CD4-positive, alpha-beta T cell treated with Interferon alpha-2 for 1 hour (primary cell): ENCODE measurements around the gene BATF.
A peak's percentile ranks its signal among the peaks of the same experiment; 100 is the strongest.

ENCODE experiments used
- DNase-seq, 2 donors: peaks; one replicate each; pipeline ENCODE4 v3.0.0-alpha.2; 2020 to 2022

The BATF gene

DNA sequence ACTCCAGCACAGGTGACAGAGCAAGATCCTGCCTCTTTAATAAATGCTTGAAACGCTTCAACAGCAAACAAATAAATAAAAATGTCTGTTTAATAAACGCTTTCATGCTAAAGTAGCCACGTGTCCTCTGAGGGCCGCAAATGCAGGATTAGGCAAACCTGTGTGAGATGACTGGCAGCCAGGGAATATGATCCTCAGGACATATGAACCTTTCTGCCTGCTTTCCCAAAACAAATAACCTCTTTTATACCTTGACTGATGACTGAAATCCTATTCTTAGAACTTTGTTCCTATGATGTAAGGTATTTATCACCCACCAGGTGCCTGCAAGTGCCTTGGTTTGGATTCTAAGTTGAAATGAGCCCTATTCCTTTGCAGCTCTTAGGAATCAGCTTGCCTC lies 41.7 kb downstream of the BATF start:
- no peak for DNase-seq

DNA sequence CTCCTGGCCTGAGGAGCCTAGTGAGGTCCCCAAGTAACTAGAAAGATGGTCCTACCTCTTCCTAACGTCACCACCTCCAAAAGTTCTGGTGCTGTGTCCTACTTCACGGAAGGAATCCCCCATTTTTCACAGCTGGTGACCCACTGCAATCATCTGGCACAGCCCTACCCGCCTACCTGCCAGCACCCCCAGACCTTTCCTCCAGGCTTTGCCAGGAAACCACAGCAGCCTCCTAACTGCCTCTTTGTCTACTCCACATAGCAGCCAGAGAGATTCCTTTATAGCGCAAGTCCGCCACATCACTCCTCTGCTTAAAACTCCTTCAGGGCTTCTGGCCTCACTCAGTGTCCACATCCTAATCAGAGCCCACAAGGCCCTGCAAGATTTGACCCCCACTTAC lies 42.8 kb downstream of the BATF start:
- no peak for DNase-seq

DNA sequence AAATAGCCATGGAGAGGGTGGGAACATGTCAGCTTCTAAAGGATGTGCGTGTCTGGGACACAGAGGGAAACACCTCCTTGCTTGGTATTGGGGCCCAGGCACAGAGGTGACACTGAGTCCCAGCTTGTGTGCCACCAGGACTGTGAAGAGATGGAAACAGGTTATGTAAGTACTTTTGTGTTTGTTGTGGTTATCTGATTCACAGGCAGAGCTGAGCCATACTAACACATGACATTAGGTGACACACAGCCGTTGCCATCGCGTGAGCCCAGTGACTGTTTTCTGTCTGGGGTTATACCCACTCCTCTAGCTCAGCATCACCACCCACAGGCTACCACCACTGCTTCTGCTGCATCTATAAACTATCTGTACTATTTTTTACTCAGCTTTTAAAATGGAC lies 44.1 kb downstream of the BATF start:
- DNase-seq, result peak; percentile 50 to 60

DNA sequence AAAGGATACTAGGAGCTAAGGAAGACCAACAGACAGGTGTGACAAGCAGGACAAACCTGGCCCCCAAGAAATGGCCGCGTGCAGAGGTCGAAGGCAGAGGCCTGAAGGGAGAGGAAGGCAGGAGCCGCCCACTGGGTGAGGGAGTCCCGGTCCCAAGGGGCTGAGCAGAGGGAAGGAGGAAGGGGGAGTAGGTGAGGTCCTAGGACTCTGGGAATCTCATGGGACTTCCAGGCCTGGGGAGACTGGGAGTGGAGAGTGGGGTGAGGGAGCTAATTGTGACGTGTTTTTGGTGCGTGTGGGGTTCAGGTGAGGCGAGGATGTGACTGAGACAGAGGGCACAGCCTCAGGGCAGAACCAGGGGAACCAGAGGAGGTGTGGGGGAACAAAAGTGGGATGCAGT lies 44.5 kb downstream of the BATF start:
- no peak for DNase-seq

DNA sequence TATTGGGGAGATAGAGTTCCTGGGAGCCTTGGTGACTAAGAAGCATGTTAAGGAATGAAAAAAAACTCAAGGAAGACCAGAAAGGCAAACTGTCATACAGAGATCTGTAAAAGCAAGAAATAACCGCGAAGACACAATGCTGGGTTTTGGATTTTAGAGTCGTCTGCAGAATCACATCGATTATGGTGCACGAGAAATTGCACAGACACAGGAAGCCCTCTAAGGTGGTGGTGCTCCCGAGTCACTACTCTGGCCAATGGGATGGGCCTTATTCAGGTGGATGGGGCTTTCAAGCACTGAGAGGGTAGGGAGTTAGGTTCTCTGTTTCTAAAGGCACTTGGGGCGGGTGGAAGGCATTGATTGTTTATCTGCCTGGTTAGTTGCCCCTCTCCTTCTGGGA lies 45.9 kb downstream of the BATF start:
- no peak for DNase-seq

DNA sequence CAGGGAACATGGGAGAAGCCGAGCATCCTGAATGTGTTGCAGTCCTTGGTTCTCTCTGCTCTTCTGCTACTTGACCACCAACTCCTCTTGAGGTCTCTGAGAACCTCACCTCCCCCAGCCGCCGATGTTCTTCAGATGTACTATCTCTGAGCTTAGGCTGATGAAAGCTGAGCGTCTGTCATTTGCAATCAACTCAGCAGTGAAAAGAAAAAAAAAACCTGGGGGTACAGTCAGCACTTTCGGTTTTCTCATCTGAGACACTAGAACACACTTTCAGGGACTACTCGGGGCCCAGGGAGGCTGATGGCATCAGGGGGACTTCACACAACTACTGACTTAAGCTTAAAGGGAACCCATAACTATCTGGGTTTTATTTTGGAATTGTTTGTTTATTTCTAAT lies 46.5 kb downstream of the BATF start:
- no peak for DNase-seq

DNA sequence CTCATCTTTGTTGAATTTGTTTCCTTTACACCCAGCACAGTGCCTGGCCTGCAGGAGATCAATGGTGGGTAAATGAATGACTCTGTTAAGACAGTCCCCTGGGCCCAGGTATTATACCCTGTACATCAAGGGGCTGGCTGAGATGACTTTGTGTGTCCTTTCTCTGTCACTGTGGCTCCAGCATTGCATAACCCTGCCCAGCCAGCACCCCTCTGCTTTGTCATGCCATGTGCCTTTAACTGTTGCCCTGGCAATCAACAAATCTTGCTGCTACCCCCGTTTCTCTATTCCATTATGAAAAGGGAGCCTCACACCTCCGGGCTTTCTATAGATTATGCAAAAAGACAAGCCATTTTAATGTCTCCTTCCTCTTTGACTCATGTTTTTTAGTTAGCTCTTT lies 48.5 kb downstream of the BATF start:
- DNase-seq, result peak in 1 of 2 donors; percentile 18

DNA sequence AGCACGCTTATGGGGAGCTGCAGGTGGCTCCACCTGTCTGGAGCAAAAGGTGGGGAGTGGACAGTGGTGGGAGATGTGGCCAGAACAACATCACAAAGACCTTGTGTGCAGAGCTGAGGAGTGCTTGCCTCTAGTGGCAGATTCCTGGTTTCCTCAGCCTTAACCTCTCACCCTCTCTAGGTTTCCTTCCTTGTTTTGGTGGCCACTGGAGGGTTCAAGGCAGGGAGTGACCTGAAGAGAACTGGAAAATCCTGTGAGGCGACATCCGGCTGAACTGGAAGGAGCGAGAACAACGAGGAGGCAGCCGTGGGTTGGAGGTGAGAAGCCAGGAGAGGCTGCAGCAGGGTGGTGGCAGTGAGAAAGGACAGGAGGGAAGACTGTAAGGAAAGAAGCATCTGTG lies 49.8 kb downstream of the BATF start:
- no peak for DNase-seq

DNA sequence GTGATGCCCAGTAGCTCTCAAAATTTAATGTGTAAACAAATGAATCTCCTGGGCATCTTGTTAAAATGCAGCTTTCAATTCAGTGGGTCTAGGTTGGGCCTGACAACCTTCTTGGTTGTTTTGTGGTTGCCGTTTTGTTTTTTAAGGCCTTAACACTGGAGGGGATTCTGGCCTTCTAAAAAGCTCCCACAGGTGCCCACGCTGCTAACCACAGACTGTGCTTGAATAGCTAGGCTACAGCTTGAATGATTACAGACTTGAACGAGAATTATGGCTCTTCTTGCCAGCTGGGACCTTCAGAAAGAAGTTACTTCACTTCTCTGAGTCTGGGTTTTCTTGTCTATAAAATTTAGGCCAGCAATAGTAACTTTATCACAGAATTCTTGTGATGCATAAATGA lies 54.8 kb downstream of the BATF start:
- DNase-seq, result no peak

DNA sequence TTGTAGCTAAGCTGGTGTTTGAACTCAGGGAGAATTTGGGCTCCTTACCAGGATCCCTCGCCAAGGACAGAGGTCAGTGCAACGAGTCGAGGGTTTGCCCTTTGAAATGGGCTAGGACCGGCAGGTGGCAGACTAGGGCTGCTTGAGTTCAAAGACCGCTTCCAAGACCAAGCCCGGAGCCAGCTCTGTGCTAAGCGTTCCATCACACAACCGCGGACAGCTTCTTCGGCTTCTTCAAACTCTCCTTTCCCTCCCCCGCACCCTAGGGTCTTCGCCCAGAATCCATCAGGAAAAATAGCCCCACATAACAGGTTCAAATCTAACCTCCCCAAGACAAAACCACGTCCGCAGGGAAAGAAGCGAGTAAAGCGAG lies 55.4 kb downstream of the BATF start:
- peak; percentile 73 to 77 for DNase-seq

DNA sequence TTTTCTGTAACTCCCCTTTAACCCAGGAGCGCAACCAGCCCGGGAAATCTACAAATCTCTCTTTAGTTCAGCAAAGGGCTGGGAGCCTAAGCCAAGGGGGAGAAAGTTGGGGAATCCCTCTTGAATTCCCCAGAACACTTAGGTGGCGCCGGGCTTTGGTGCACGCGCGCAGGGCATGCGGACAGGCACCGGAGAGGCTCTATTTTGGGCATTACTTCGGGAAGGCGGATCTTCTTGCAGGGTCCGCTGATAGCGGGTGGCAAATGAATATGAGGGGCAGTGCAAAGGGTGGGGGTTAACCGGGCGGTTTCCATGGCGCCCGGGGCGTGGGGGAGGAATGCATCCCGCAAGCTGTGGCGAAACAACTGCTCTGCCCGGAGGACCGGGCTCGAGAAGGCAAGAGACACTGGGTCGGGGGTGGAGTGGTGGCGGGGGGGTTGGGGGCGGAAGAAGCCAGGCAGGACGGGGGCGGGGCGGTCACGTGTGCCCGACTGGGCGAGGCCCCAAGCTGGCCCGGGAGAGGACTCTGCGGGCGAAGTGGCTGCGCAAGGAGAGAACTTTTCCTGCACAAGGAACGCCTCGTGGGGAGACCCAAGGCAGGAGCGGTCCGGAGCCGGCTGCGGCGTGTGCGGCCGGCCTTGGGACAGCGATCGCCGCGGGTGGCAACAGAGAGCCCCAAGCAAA lies 56.0 kb downstream of the BATF start, which contains the start of gene FLVCR2:
TSS of gene FLVCR2 (plus strand) at position 519 of the 684 bp plus-strand sequence. CDS start 353 bp downstream, outside the sequence.
- peak; percentile 52 to 64 for DNase-seq

DNA sequence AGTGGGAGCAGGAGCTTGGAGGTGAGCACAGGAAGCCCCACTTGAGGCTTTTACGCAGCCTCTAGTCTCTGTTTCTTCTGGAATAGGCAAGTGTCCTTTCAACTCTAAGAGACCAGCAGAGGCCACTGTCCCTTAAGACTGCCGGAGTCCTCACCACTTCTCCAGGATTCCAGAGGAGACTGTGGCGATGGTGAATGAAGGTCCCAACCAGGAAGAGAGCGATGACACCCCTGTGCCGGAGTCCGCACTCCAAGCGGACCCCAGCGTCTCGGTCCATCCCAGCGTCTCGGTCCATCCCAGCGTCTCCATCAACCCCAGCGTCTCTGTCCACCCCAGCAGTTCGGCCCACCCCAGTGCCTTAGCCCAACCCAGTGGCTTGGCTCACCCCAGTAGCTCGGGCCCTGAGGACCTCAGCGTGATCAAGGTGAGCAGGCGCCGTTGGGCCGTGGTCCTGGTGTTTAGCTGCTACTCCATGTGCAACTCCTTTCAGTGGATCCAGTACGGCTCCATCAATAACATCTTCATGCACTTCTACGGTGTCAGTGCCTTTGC lies 56.6 kb downstream of the BATF start:
- no peak for DNase-seq

DNA sequence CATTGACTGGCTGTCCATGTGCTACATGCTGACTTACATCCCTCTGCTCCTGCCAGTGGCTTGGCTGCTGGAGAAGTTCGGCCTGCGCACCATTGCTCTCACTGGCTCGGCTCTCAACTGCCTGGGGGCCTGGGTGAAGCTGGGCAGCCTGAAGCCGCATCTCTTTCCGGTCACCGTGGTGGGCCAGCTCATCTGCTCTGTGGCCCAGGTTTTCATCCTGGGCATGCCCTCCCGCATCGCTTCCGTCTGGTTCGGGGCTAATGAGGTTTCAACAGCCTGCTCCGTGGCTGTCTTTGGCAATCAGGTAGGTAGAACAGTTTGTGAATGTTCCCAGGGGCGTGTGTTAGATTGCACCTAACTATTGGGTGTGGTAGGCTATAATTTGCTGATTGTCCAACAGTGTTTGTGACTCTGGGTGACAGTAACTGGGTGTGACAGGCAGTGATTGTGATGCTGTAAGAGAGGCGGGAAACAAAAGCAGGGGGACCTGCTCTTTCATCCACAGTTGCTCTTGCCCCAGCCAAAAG lies 57.1 kb downstream of the BATF start:
- no peak for DNase-seq

DNA sequence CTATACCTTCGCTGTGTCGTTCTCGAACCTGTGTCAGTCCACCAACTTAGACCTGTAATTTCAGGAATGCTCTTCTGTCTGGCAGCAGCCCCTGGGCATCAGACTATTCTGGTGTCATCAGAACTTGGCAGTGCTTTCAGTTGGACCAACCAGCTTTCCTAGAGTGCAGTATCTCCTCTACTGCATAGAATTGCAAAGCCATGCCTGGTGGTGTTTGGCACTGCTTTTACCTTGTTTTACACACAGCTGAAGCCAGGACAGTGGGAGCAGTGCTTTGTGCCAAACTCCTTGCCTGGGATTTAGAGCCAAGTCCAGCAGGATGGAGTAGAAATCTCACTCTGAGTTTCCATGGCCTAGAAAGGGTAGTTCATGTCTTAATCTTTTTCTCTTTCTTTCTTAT lies 57.6 kb downstream of the BATF start:
- DNase-seq, result no peak

DNA sequence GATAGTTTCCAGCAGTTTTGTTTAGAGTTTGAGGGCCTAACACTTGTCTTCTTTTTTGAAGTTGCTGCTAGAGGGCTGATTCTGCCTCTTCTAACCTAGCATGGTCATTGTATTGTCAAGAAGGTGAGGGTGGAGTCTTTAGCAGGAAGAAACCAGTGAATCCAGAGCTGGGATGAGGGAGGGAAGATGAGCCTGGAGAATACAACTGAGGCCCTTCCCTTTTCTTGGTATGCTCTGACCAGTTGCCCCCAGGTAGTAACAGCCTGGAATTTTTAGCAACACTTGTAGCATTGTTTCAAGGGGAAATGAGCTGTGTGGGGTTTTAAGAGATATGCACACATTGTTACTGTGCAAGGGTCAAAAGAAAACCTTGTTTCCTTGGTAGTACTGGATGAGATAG lies 65.1 kb downstream of the BATF start:
- no peak for DNase-seq

DNA sequence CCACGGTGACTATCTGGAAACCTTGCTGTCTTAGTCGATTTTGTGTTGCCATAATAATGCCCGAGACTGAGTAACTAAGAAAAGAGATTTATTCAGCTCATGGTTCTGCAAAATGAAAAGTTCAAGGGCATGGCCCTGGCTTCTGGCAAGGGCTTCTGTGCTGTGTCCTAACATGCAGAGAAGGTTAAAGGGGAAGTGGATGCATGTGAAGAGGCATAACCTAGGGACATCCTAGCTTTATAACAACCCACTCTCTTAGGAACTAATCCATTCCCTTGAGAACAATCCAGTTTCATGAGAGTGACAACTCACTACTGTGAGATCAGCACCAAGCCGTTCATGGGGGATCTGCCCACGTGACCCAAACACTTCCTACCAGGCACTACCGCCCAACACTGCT lies 67.7 kb downstream of the BATF start:
- DNase-seq, result no peak

DNA sequence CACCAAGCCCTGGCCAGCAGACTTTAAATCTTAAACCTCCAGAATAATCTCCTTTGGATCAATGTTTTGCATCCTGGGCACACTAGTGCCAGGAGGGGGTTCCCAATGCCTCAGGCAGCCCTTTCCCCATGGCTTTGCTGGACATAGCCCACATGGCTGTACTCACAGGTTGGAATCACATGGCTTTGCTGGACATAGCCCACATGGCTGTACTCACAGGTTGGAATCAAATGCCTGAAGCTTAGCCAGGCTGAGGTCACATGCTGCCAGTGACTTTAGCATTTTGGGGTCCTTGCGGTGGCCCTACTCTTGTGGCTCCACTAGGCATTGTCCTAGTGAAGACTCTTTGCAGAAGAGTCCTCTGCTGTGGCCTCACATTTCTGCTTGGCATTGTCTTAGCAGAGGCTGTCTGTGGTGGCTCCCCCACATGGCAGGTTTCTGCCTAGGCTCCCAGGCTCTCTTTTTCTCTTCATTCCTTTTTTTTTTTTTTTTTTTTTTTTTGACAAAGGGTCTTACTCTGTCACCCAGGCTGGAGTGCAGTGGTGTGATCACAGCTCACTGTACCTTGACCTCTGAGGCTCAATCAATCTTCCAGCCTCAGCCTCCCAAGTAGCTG lies 69.2 kb downstream of the BATF start:
- DNase-seq, result no peak

DNA sequence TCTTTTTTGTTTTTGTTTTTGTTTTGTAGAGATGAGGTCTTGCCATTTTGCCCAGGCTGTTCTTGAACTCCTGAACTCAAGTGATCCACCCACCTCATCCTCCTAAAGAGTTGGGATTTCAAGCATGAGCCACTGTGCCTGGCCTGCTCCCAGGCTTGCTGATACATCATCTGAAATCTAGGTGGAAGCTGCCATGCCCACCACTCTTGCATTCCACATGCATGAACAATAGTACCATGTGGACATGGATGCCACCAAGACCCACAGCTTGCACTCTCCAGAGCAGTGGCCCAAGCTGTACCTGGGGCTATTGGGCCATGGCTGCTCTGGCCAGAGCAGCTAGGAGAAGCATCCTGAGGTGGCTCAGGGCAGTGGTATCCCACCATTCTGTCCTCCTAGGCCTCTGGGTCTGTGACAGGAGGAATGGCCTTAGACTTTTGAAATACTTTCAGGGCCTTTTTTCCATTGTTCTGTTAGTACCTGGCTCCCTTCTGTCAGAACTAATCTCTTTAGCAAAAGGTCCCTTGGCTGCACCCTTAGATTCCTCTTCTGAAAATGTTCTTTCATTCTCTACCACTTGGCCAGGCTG lies 69.8 kb downstream of the BATF start:
- no peak for DNase-seq

DNA sequence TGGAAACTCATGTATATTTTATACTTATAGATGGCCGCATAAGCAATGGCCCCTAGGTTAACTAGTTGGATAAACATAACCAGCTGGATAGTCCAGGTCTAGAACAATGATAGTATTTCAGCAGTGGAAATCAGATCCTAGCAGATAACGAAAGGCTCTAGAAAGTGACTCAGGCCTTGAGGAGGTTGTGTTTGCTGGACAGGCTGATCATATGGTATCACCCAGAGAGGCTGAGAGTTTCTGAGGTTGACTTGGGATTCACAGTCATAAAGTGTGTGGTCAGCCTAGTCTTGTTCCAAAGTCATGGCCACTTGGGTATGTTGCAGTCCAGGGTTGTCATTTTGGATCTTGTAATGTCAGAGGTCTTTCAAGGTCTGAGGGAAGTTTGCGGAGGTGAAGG lies 73.0 kb downstream of the BATF start:
- DNase-seq, result no peak
